ENCODE data around the gene UAP1L1.
A peak's percentile ranks its signal among the peaks of the same experiment; 100 is the strongest.

UAP1L1 gene

DNA sequence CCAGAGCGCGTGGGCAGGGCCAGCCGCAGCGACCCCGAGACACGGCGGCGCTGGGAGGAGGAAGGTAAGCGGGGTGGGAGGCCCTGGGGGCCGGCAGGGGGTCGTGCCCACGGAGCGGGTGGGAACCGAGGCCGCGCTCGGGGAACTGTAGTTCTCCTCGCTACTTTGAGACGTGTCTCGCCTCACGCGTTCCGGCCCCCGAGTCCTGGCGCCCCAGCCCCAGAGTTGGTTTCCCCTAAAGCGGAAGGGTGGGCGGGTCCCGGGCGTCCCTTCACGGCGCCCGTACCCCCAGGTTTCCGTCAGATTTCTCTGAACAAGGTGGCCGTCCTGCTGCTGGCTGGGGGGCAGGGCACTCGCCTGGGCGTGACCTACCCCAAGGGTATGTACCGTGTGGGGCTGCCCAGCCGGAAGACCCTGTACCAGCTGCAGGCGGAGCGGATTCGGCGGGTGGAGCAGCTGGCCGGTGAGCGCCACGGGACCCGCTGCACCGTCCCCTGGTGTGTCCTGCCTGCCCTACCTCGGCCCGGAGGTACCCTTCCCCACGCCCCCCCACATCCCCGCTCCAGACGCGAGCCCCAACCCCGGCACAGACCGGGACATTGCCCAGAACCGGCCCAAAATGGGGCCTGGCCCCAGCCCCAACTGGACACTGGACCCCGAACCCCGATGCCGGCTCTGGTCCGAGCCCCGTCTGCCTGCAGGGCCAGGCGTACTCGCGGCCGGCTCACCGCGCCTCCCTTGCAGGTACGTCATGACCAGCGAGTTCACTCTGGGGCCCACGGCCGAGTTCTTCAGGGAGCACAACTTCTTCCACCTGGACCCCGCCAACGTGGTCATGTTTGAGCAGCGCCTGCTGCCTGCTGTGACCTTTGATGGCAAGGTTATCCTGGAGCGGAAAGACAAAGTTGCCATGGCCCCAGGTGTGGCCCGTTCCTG is 709 bp downstream of the UAP1L1 start:
- no peak for DNase-seq

GRCh38 chr9:137078701-137079400 is 1.5 kb downstream of the UAP1L1 start:
- no peak for DNase-seq

- no peak for DNase-seq
These were observed 2.1 kb downstream of the UAP1L1 start for GRCh38 chr9:137079401-137079787.

DNA sequence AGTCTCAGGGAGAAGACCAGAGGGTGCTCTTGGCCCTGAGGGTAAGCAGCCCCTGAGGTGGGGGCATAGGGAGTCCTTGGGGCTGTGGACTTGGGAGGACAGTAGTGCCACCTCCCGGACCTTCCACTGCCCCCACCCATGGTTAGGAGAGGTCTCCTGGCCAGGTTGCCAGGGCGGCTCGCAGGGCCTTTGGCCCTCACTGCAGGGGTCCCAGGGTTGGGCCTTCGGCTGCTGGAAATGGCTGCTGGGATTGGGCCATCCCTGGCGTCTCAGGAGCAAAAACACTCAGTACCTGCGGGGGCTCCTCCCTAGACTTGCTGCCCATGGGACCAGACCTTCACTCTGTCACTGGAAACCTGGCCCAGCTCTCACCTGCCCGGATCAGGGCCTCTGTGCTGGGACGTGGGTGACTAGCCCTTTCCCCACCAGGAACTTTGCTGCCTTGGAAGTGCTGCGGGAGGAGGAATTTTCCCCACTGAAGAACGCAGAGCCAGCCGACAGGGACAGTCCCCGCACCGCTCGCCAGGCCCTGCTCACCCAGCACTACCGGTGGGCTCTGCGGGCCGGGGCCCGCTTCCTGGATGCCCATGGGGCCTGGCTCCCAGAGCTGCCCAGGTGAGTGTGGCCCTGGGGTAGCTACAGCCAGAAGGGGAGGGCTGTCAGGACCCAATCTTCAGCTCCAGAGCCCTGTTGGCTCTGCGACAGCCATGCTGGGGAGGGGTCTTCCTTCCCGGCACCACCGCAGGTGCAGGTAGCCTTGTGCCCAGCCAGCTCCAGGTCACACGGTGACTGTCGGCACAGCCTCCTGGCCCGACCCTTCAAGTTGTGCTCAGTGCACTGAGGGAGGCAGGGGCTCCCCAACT is 3.2 kb downstream of the UAP1L1 start:
- no peak for DNase-seq

- DNase-seq: no peak
These were observed 5.1 kb downstream of the UAP1L1 start for GRCh38 chr9:137082222-137082924.

DNA sequence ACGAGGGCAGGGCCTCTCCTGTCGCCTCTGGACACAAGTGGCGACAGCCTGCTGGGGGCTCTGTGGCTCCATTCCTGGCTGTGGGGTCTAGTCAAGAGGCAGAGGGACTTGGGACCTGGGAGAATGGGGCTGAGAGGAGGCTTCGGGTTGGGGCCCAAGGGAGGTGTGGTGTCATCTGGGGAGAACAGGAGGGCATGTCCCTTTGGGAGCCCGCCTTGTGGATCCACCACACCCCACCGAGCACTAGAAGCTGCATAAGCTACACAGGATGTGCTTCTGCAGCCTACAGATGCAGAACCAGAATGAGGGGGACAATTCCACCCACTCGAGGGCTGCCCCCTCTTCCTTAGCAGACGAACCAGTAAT is 5.6 kb downstream of the UAP1L1 start:
- DNase-seq: no peak

GRCh38 chr9:137083394-137084004 is 6.2 kb downstream of the UAP1L1 start:
- no peak for DNase-seq

GRCh38 chr9:137084526-137084925 is 7.2 kb downstream of the UAP1L1 start:
- DNase-seq: no peak

- DNase-seq: no peak
These were observed 8.7 kb downstream of the UAP1L1 start for GRCh38 chr9:137085920-137086530.

DNA sequence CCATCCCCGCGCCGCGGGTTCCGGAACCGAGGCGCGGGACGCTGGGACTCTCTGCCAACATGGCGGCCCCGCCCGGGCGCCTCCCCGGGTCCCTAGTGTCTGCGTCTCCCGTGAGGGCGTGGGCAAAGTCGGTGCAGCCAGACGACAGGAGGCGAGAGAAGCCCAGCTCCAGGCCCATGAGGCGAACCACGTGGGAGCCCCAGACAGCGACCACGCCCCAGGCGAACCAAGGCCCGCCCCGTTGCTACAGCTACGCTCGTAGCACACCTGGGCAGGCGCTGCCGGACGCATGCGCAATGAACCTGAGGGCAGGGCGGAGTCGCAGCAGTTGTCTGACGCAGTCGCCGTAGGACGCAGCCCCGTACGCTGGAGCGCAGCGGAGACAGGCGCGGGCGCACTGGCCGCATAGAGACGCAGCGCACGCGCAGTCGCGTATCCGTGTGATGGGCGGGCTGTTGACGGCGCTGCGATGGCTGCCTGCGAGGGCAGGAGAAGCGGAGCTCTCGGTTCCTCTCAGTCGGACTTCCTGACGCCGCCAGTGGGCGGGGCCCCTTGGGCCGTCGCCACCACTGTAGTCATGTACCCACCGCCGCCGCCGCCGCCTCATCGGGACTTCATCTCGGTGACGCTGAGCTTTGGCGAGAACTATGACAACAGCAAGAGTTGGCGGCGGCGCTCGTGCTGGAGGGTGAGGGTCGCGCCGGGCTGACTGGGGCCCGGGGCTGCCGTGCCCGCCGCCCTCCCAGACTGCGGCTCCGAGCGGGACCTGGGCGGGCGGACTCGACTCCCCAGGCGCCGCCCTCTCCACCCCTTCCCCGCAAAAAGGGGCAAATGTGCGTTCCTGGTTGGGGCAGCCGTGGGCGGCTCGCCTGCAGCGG is 9.5 kb downstream of the UAP1L1 start, which contains the start of gene MAN1B1:
TSS of gene MAN1B1 (plus strand) at position 455 of the 878 bp plus-strand sequence. CDS start at position 470, 15 bp downstream.
- DNase-seq: peak; percentile 99

DNA sequence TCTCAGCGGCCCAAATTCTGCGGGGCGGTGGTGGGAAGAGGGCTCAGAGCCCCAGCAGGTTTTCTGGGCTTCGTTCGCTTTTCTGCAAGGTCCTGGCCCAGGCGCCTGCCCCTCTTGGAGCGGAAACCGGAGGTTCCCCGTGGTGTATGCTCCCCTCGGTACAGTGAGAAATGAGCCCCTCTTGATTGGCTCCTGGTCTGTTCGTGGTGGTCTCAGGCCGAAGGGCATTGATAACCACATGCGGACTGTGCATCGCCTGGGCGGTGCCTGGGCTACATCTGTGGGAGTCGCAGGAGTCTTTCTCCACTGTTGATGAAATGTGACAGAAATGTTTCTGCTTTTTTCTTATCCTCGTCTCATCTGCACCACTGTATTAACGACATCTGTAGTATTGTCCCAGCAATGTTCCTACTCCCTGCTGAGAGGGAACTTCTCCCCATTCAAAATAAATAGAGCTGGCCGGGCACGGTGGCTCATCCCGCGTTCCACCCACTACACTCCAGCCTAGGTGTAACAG is 10.2 kb downstream of the UAP1L1 start:
- DNase-seq: no peak

- no peak for DNase-seq
These were observed 10.8 kb downstream of the UAP1L1 start for GRCh38 chr9:137088121-137088520.

- DNase-seq: no peak
These were observed 12.1 kb downstream of the UAP1L1 start for GRCh38 chr9:137089232-137089947.

- no peak for DNase-seq
These were observed 18.6 kb downstream of the UAP1L1 start for GRCh38 chr9:137095664-137096517.

GRCh38 chr9:137096785-137097546 is 19.6 kb downstream of the UAP1L1 start:
- DNase-seq: no peak

DNA sequence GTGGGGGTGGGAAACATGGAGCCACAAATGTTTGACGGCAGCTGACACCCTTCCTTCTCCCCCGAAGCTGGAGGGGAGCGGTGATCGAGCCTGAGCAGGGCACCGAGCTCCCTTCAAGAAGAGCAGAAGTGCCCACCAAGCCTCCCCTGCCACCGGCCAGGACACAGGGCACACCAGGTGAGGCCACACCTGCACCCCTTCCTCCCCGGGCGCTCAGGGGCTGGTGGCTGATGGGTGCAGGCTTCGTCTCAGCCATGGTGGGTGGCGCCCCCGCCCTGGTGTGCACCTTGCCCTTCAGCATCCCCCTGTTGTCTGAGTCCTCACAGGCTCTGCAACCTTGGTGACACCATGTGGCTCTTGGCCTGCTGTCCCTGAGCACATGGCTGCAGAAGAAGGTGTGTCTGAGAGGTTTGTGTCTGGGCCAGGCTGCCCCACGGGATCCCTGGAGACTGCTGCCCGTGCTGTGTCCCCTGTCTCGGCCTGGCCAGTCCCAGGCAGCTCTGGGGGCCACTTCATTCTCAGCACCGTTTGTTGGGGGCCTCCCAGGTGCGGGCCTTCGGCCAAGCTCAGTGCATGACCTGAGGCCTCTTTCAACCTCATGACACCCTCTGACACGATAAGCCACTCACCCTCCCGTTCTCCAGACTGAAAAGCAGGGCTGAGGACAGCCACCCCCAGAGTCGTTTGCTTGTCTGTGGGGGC is 20.6 kb downstream of the UAP1L1 start:
- DNase-seq: no peak

- DNase-seq: no peak
These were observed 21.9 kb downstream of the UAP1L1 start for GRCh38 chr9:137099231-137099630.

Data from NCI-H2029 (cell line).